ENCODE data around the gene ROS1.

ROS1 gene

GRCh38 chr6:117391874-117392583, 33.7 kb downstream of the ROS1 start:
- no peaks in the 10 kb centered on the region for H3K27me3 ChIP-seq (ENCODE audit: insufficient read depth, poor library complexity, severe bottlenecking)
- peak overlapping the region; percentile 37 for H3K27ac ChIP-seq (ENCODE audit: poor library complexity, severe bottlenecking)
- ATAC-seq (ENCODE audit: low read depth) (no peak), DNase-seq (ENCODE audit: low spot score) (no peak)
- H3K4me1 ChIP-seq (ENCODE audit: insufficient read depth, poor library complexity, severe bottlenecking) = peaks cover 30% of the 10 kb centered on the region
- no peak for TF ChIP-seq CTCF (IDR thresholded peaks at IDR 0.05; ENCODE audit: poor library complexity, severe bottlenecking)
- H3K9me3 ChIP-seq (ENCODE audit: severe bottlenecking) = no peaks in the 10 kb centered on the region
- no peak overlapping the region for H3K4me3 ChIP-seq (ENCODE audit: severe bottlenecking)
- no peaks in the 10 kb centered on the region for H3K36me3 ChIP-seq (ENCODE audit: low read depth)

- ATAC-seq (ENCODE audit: low read depth) (peak; percentile 97), DNase-seq (ENCODE audit: low spot score) (no peak)
- H3K27me3 ChIP-seq (ENCODE audit: insufficient read depth, poor library complexity, severe bottlenecking) = no peaks in the 10 kb centered on the region
- H3K4me3 ChIP-seq (ENCODE audit: severe bottlenecking) = no peak overlapping the region
- no peaks in the 10 kb centered on the region for H3K36me3 ChIP-seq (ENCODE audit: low read depth)
- no peaks in the 10 kb centered on the region for H3K9me3 ChIP-seq (ENCODE audit: severe bottlenecking)
- H3K4me1 ChIP-seq (ENCODE audit: insufficient read depth, poor library complexity, severe bottlenecking) = peaks cover 30% of the 10 kb centered on the region
- peak overlapping the region; percentile 75 for H3K27ac ChIP-seq (ENCODE audit: poor library complexity, severe bottlenecking)
- TF ChIP-seq CTCF (IDR thresholded peaks at IDR 0.05; ENCODE audit: poor library complexity, severe bottlenecking) = no peak
These were observed 36.3 kb downstream of the ROS1 start for GRCh38 chr6:117389227-117390057.

- Histone ChIP-seq H3K4me1 (ENCODE audit: insufficient read depth, poor library complexity, severe bottlenecking) (peaks cover 20% of the 10 kb centered on the region), H3K9me3 (ENCODE audit: severe bottlenecking) (peaks cover 1% of the 10 kb centered on the region), H3K27ac (ENCODE audit: poor library complexity, severe bottlenecking) (no peak overlapping the region), H3K36me3 (ENCODE audit: low read depth) (no peaks in the 10 kb centered on the region), H3K27me3 (ENCODE audit: insufficient read depth, poor library complexity, severe bottlenecking) (no peaks in the 10 kb centered on the region), H3K4me3 (ENCODE audit: severe bottlenecking) (no peak overlapping the region)
- DNase-seq (ENCODE audit: low spot score) = no peak
- ATAC-seq (ENCODE audit: low read depth) = no peak
- no peak for TF ChIP-seq CTCF (IDR thresholded peaks at IDR 0.05; ENCODE audit: poor library complexity, severe bottlenecking)
These were observed 38.2 kb downstream of the ROS1 start for GRCh38 chr6:117387454-117387974.

GRCh38 chr6:117384659-117385058, 41.1 kb downstream of the ROS1 start:
- H3K27me3 ChIP-seq (ENCODE audit: insufficient read depth, poor library complexity, severe bottlenecking) = no peaks in the 10 kb centered on the region
- peaks cover 10% of the 10 kb centered on the region for H3K4me1 ChIP-seq (ENCODE audit: insufficient read depth, poor library complexity, severe bottlenecking)
- peaks cover 1% of the 10 kb centered on the region for H3K9me3 ChIP-seq (ENCODE audit: severe bottlenecking)
- no peak overlapping the region for H3K4me3 ChIP-seq (ENCODE audit: severe bottlenecking)
- H3K36me3 ChIP-seq (ENCODE audit: low read depth) = no peaks in the 10 kb centered on the region
- no peak overlapping the region for H3K27ac ChIP-seq (ENCODE audit: poor library complexity, severe bottlenecking)
- DNase-seq (ENCODE audit: low spot score) (no peak), ATAC-seq (ENCODE audit: low read depth) (no peak)
- no peak for TF ChIP-seq CTCF (IDR thresholded peaks at IDR 0.05; ENCODE audit: poor library complexity, severe bottlenecking)
